Ovary (tissue), 3 donors: ENCODE data around the gene ATP6V1G3.

Source experiments
- CTCF ChIP-seq, 3 donors: fragments of 450-650 bp in 2 of 3; fragments of 200-600 bp in 1 of 3; IDR thresholded peaks; one replicate each; pipeline versions ENCODE4 v1.5.1 to v1.8.0; 2016 to 2022; ENCODE audit warnings: antibody characterized with exemption in 3 of 3, mild to moderate bottlenecking in 1 of 3
- EP300 ChIP-seq: sonication (generic); formaldehyde crosslinking; IDR thresholded peaks from one replicate; pipeline ENCODE4 v1.6.1; 2017; ENCODE audit warnings: antibody characterized with exemption
- POLR2A ChIP-seq: fragments of 450-650 bp; IDR thresholded peaks from one replicate; pipeline ENCODE4 v1.6.1; 2017; ENCODE audit warnings: antibody characterized with exemption, mild to moderate bottlenecking, moderate library complexity
- donor health status: DM: no; HTN: no; CAD: no.

- TF ChIP-seq CTCF (IDR thresholded peaks at IDR 0.05) (no peak), EP300 (no peak), POLR2A (no peak)
These were observed 22.8 kb downstream of the ATP6V1G3 start for GRCh38 chr1:198517623-198518199.
